ENCODE data around the gene GPR35. TPM values are rescaled to one million over a fixed set of nuclear protein-coding genes. Genes with fewer than 3 reads are reported as not detected.

Gene GPR35
- total and polyA plus RNA-seq, 2 donors (not counting 3 experiments of a cell fraction or from before 2014, with no cell fraction given) = 0.18 to 0.33 TPM

DNA sequence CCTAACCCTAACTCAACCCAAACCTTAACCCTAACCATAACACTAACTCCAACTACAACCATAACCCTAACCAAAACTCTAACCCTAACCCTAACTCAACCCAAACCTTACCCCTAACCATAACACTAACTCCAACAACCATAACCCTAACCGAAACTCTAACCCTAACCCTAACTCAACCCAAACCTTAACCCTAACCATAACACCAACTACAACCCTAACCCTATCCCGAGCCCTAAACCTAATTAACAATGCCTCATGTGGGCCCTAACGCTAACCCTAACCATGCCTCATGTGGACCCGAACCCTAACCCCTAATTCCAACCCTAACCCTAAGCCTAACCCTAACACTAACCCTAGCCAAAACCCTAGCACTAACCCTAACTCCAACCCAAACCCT lies 11.5 kb upstream of the GPR35 start:
- POLR2A ChIA-PET = no interaction called here
- CTCF ChIA-PET = no interaction called here
- Histone ChIP-seq H3K9me3 (replicated peaks; ENCODE audit: control insufficient read depth, insufficient read depth, low read length) (no peaks in the 10 kb centered on the region), H3K4me2 (ENCODE audit: insufficient read depth, low read length) (no peak overlapping the region), H3K9me1 (replicated peaks; ENCODE audit: control insufficient read depth, extremely low read depth, insufficient read depth, low read length) (no peaks in the 10 kb centered on the region), H3K27me3 (ENCODE audit: control insufficient read depth in 2 of 2, insufficient read depth in 2 of 2, low read length in 2 of 2) (no peaks in the 10 kb centered on the region), H4K20me1 (replicated peaks; ENCODE audit: control insufficient read depth, extremely low read depth, insufficient read depth, low read length) (no peaks in the 10 kb centered on the region), H3K27ac (ENCODE audit: insufficient read depth, low read depth, low read length) (no peak overlapping the region), H2AFZ (ENCODE audit: low read depth, low read length) (no peak overlapping the region), H3K9ac (replicated peaks; ENCODE audit: extremely low read depth, insufficient read depth, low read length) (no peak overlapping the region), H3K4me3 (replicated peaks in 1 of 3; ENCODE audit: insufficient read depth in 1 of 3, low read depth in 1 of 3, low read length in 3 of 3) (no peak overlapping the region), H3K36me3 (ENCODE audit: control insufficient read depth in 2 of 2, extremely low read depth in 1 of 2, insufficient read depth in 2 of 2, low read length in 2 of 2) (no peaks in the 10 kb centered on the region), H3K79me2 (ENCODE audit: control insufficient read depth, insufficient read depth, low read length) (no peaks in the 10 kb centered on the region), H3K4me1 (ENCODE audit: control insufficient read depth, extremely low read depth, insufficient read depth, low read length) (no peaks in the 10 kb centered on the region)
- FAIRE-seq = no peak
- no TSS peak for BruUV-seq (replicated peaks)
- DNase-seq (ENCODE audit: low read depth, low spot score) = no peak
- dilution Hi-C loops (cut with MboI; ENCODE audit: extremely low pct_ligation_motif_present, low sequenced_read_pairs) = no loop called here
- no peak for TF ChIP-seq FOS (IDR thresholded peaks at IDR 0.05; ENCODE audit: borderline replicate concordance, insufficient read depth, low read length)
- TF ChIP-seq POLR2AphosphoS5 (IDR thresholded peaks at IDR 0.05; ENCODE audit: insufficient read depth, low read depth, low read length) = no peak
- TF ChIP-seq, protein P1, sequence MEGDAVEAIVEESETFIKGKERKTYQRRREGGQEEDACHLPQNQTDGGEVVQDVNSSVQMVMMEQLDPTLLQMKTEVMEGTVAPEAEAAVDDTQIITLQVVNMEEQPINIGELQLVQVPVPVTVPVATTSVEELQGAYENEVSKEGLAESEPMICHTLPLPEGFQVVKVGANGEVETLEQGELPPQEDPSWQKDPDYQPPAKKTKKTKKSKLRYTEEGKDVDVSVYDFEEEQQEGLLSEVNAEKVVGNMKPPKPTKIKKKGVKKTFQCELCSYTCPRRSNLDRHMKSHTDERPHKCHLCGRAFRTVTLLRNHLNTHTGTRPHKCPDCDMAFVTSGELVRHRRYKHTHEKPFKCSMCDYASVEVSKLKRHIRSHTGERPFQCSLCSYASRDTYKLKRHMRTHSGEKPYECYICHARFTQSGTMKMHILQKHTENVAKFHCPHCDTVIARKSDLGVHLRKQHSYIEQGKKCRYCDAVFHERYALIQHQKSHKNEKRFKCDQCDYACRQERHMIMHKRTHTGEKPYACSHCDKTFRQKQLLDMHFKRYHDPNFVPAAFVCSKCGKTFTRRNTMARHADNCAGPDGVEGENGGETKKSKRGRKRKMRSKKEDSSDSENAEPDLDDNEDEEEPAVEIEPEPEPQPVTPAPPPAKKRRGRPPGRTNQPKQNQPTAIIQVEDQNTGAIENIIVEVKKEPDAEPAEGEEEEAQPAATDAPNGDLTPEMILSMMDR (IDR thresholded peaks at IDR 0.05; ENCODE audit: extremely low read depth in 1 of 2, insufficient read depth in 1 of 2, low read depth in 1 of 2, low read length in 2 of 2) = no peak
- TF ChIP-seq GATA2 (IDR thresholded peaks at IDR 0.05; ENCODE audit: insufficient read depth, insufficient read length, low read depth, low read length) = no peak
- TF ChIP-seq MYC (IDR thresholded peaks at IDR 0.05; ENCODE audit: low read depth, low read length) = no peak
- no peak for TF ChIP-seq EZH2 (IDR thresholded peaks at IDR 0.05; ENCODE audit: borderline replicate concordance, low read depth, low read length, severe bottlenecking)
- TF ChIP-seq JUN (IDR thresholded peaks at IDR 0.05; ENCODE audit: borderline replicate concordance, insufficient read depth, insufficient read length, low read depth) = no peak
- no peak for TF ChIP-seq POLR2A (IDR thresholded peaks at IDR 0.05; ENCODE audit: low read depth, low read length)
- TF ChIP-seq, protein P2, sequence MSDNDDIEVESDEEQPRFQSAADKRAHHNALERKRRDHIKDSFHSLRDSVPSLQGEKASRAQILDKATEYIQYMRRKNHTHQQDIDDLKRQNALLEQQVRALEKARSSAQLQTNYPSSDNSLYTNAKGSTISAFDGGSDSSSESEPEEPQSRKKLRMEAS (IDR thresholded peaks at IDR 0.05; ENCODE audit: insufficient read depth, insufficient read length) = no peak
- intact Hi-C loops (cut with micrococcal nuclease) = no loop called here

All from endothelial cell of umbilical vein (primary cell).